HG03280 (cell line): ENCODE measurements around the gene MED10.

Experiments
- ATAC-seq: cut with Tn5 transposase; IDR thresholded peaks from one replicate; pipeline ENCODE4 v1.9.1; 2021; ENCODE audit warnings: mild to moderate bottlenecking, moderate library complexity; ENCODE audit not compliant: unreplicated experiment

Gene MED10

GRCh38 chr5:6377905-6378765, at the start of gene MED10:
Gene MED10, minus strand, starts transcription at chr5:6378547. Its CDS starts 64 bp downstream, at chr5:6378483.
- ATAC-seq: peak; percentile 98

GRCh38 chr5:6427694-6428093, 49.3 kb upstream of the MED10 start:
- ATAC-seq: no peak

GRCh38 chr5:6424700-6425099, 46.4 kb upstream of the MED10 start:
- no peak for ATAC-seq

- ATAC-seq: no peak
These were observed 45.8 kb upstream of the MED10 start for GRCh38 chr5:6424110-6424659.

GRCh38 chr5:6423327-6424109, 45.2 kb upstream of the MED10 start:
- no peak for ATAC-seq

- ATAC-seq: no peak
These were observed 41.0 kb upstream of the MED10 start for GRCh38 chr5:6419340-6419852.

GRCh38 chr5:6418679-6419276, 40.4 kb upstream of the MED10 start:
- ATAC-seq: no peak

GRCh38 chr5:6417657-6418056, 39.3 kb upstream of the MED10 start:
- no peak for ATAC-seq

GRCh38 chr5:6412811-6413210, 34.5 kb upstream of the MED10 start:
- ATAC-seq: no peak

GRCh38 chr5:6411141-6411540, 32.8 kb upstream of the MED10 start:
- ATAC-seq: no peak

GRCh38 chr5:6410421-6410820, 32.1 kb upstream of the MED10 start:
- ATAC-seq: no peak

GRCh38 chr5:6408627-6409446, 30.5 kb upstream of the MED10 start:
- ATAC-seq: no peak

- ATAC-seq: no peak
These were observed 29.9 kb upstream of the MED10 start for GRCh38 chr5:6408260-6408596.

- no peak for ATAC-seq
These were observed 29.4 kb upstream of the MED10 start for GRCh38 chr5:6407558-6408259.

GRCh38 chr5:6405591-6405990, 27.2 kb upstream of the MED10 start:
- no peak for ATAC-seq

GRCh38 chr5:6404129-6404528, 25.8 kb upstream of the MED10 start:
- no peak for ATAC-seq

- no peak for ATAC-seq
These were observed 25.1 kb upstream of the MED10 start for GRCh38 chr5:6403416-6403815.

GRCh38 chr5:6402939-6403338, 24.6 kb upstream of the MED10 start:
- no peak for ATAC-seq

- ATAC-seq: no peak
These were observed 23.1 kb upstream of the MED10 start for GRCh38 chr5:6401410-6401809.
